GM19328 (cell line): ENCODE results near the gene BPIFB1.

Experiments
- ATAC-seq: cut with Tn5 transposase; IDR thresholded peaks from one replicate; pipeline ENCODE4 v1.9.1; 2021; ENCODE audit warnings: mild to moderate bottlenecking, moderate library complexity; ENCODE audit not compliant: unreplicated experiment

BPIFB1 gene

GRCh38 chr20:33320006-33320405, 37.0 kb downstream of the BPIFB1 start:
- ATAC-seq: no peak

- no peak for ATAC-seq
Observed at GRCh38 chr20:33322456-33322855, 39.4 kb downstream of the BPIFB1 start.

DNA sequence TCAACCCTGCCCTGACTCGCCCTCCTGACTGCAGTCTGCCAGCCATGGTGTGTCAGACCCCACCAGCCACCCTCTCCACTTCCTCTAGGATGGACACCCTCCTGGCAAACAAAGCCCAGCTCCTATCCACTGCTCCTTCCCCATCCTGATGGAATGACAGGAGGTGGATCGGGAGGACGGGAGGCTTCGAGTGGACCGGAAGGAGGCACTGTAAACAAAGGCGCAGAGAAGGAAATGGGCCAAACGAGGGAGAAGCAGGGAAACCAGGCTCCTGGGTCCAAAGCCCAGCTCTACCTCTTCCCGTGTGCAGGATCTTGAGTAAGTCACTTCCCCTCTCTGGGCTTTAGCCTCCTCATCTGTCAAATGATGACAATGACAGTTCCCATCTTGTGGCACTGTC, 40.2 kb downstream of the BPIFB1 start:
- no peak for ATAC-seq

DNA sequence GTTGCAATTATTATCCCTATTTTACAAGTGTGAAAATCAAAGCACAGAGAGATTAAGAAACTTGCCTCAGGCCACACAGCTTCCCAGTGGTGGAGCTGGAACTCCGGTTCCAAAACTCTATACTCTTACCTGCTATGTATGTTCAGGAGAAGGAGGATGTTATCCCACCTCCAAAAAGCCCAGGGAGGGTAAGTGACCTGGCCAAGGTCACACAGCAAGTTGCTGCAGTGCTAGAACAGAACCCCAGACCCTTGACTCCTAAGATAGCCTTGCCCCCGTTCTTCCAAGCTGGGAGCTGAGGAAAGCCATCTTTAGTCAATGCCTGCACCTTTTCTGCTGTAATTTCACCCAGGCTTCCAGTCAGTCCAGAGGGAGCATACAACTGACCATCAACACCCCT, 42.3 kb downstream of the BPIFB1 start:
- ATAC-seq: no peak

GRCh38 chr20:33328157-33329137, 45.4 kb downstream of the BPIFB1 start:
- no peak for ATAC-seq

GRCh38 chr20:33332905-33333456, 50.0 kb downstream of the BPIFB1 start:
- no peak for ATAC-seq

- no peak for ATAC-seq
Observed at GRCh38 chr20:33333616-33334015, 50.6 kb downstream of the BPIFB1 start.

GRCh38 chr20:33334111-33334510, 51.1 kb downstream of the BPIFB1 start:
- ATAC-seq: no peak

- no peak for ATAC-seq
Observed at GRCh38 chr20:33336375-33336774, 53.4 kb downstream of the BPIFB1 start.

GRCh38 chr20:33337119-33337518, 54.1 kb downstream of the BPIFB1 start:
- ATAC-seq: no peak

DNA sequence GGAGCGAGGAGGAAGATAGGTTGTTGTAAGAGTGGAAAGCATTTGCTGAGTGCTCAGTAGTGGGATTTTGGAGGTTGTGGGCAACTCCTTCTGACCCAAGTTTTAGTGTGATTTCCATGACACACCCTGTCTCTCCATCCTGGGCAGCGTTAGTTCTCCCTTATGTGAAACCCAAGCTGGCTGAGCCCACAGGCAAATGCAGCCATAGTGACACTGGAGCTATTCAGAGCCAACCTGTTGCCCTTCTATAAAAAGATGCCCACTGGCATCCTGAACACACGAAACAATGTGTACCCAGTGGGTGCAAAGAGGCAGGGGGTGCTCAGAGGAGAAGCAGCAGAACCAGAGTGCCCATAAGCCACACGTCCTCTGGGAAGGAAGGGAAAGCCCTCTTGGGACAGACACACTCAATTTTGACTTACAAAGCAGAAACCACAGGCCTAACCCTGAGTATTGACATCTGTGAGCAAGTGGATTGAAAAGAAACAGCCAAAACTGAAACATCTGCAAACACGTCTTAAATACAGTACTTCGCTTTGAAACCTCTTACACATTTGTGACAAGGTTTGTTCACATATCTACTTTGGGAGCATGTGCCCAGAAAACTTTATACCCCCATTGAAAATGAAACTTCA, 54.6 kb downstream of the BPIFB1 start:
- no peak for ATAC-seq

DNA sequence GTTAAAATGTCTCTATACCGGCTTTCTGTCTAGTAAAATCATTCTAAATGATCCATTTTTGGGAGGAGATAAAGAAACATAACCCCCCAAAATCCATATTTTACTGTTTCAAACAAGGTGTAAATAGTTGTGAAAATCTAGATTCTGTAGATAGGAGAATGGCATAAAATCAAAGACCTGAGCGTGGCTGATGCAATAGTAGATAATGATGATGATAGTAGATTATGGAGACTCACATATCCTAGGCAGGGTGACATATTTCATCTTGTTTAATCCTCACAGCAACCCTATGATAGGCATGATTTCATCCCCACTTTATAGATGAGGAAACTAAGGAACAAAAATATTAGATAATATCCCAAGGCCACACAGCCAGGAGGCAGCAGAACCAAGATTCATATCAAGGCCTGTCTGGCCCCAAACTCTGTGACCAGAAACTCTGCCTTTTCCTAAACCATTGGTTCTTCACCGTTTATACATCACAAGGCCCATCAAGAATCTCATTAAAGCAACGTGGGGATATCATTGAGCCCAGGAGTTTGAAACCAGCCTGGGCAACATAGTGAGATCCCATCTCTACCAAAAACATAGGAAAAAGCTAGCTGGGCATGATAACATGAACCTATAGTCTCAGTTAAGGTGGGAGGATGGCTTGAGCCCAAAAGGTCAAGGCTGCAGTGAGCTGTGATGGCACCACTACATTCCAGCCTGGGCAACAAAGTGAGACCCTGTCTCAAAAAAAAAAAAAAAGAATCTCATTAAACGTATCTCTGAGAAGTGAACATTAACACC, 55.6 kb downstream of the BPIFB1 start:
- ATAC-seq: no peak

DNA sequence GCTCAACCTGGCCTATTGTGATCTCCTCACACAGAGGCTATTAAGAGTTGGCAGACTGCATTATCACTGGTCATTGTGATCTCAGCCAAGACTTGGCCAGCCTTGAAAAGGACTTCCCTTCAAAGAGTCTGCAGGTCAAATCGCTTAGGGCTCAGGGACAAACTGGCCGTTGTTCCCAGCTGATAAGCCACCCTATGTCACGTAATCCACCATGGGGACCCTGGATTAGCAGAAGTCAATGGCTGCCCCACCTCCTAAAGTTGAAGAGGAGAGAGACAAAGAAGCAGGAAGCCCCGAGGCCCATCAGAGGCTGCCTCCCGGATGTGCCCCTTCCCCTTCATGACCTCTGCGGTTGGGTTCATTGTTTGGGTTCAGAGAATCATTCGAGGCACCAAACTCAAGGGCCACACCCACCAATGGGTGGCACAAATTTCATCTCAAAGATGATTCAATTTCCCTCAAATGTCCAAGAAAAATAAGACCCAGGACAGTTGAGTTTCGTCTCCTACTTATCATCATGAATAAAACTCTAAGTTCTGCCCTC, 56.6 kb downstream of the BPIFB1 start:
- no peak for ATAC-seq

DNA sequence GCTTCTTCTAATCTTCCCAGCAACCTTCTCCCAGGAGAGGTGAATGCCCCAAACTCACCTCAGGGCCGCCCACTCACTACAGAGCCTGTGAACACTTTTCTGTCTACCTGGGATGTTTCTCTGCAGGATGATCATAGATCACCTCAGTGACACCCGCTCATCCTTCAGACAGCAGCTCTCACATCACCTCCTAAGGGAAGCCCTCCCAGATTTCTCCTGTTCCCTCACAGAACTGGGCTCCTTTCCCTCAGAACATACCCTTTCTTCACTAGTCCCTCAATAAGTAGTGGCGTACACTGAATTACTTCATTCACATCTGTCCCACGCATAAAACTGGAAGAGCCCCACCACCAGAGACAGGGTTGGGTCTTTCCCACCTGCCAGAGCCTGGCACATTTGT, 60.5 kb downstream of the BPIFB1 start:
- ATAC-seq: no peak

- no peak for ATAC-seq
Observed at GRCh38 chr20:33345342-33345741, 62.3 kb downstream of the BPIFB1 start.

DNA sequence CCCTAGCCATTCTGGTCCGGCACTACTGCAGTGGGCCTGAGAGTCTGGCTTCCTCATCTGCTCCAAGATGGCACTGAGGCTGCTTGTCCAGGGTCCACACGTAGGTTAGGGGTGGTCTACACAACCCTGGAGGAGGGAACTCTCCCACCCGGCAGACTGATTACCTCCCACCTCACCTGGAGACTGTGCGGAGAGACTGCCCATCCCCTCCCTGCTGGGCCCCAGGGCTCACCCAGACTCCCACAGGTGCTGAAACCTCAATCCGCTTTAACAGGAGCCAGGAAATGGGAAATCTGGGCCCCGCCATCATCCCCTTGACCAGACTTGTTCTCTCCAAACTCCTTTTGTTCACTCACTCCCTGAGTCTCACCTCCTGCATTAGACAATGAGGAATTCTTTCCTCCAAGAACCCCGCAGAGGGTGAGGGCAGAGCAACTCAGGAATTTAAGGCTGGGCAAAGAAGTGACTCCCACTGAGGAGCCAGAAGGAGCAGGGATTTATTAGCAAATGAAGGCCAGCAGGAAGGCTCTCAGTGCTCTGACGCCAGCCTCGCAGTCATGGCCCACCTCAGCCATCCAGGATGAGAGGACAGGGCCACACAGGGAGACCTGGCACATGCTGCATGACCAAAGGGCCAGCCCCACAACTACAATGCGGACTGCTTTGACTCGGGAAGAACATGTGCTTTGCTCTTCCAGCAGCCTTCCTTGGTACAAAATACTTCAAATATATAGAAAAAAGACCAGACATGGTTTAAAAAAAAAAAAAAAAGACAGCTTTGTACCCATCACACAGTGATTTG, 65.3 kb downstream of the BPIFB1 start:
- ATAC-seq: no peak

DNA sequence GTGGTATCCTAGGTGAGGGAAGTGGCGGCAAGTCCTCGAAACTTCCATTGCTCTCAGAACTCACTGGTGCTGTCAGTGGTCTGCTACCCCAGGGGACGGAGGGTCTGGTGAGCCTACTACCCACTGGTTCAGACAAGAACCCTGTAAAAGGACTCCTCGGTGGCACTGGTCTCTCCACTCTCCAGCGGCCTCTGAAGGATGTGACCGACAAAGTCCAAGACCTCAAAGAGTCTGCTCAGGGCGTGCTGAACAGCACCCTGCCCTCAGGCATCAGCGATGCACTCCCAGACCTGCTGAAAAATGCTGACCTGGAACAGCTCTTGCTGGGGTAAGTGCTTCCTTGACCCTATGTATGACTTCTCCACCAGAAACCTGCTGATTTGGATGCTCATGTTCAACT, 66.5 kb downstream of the BPIFB1 start:
- ATAC-seq: no peak

DNA sequence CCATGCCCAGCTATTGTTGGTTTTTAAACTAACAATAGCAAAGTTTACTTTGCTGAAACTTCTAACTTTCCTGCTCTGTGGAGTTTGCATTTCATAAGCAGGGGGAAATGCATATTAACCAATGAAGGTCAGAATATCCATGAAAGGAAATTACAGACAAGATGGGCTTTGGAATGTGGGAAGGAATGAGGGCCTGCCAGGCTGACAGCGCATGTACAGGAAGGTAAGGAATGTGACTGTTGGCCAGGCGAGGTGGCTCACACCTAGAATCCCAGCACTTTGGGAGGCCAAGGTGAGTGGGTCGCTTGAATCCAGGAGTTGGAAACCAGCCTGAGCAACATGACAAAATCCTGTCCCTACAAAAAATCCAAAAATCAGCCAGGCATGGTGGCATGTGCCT, 68.7 kb downstream of the BPIFB1 start:
- ATAC-seq: no peak

- ATAC-seq: no peak
Observed at GRCh38 chr20:33352258-33353012, 69.4 kb downstream of the BPIFB1 start.
